GM21515 (cell line): ENCODE measurements around the gene TCEA3.
"Not testable (repeated sequence)": the region's sequence is repeated elsewhere in the genome, so short reads cannot be mapped to it uniquely, and the experiment has no call there.

ENCODE experiments used
- ATAC-seq: cut with Tn5 transposase; IDR thresholded peaks from one replicate; pipeline ENCODE4 v1.9.1; 2021; ENCODE audit not compliant: unreplicated experiment

The TCEA3 gene

GRCh38 chr1:23395154-23395724, 29.3 kb downstream of the TCEA3 start:
- no peak for ATAC-seq

- ATAC-seq = no peak
These were observed 29.9 kb downstream of the TCEA3 start for GRCh38 chr1:23394684-23395083.

- no peak for ATAC-seq
These were observed 30.4 kb downstream of the TCEA3 start for GRCh38 chr1:23394181-23394580.

GRCh38 chr1:23393706-23394105, 30.8 kb downstream of the TCEA3 start:
- ATAC-seq = no peak

- ATAC-seq = no peak
These were observed 32.3 kb downstream of the TCEA3 start for GRCh38 chr1:23392125-23392855.

GRCh38 chr1:23389837-23390321, 34.7 kb downstream of the TCEA3 start:
- no peak for ATAC-seq

GRCh38 chr1:23387494-23387893, 37.1 kb downstream of the TCEA3 start:
- ATAC-seq = no peak

- no peak for ATAC-seq
These were observed 39.4 kb downstream of the TCEA3 start for GRCh38 chr1:23385119-23385621.

- ATAC-seq = no peak
These were observed 40.1 kb downstream of the TCEA3 start for GRCh38 chr1:23384312-23385058.

GRCh38 chr1:23383577-23384311, 40.8 kb downstream of the TCEA3 start:
- no peak for ATAC-seq

GRCh38 chr1:23381233-23381885, 43.2 kb downstream of the TCEA3 start:
- no peak for ATAC-seq

GRCh38 chr1:23380719-23381118, 43.8 kb downstream of the TCEA3 start:
- ATAC-seq = no peak

- ATAC-seq = not testable (repeated sequence)
These were observed 44.3 kb downstream of the TCEA3 start for GRCh38 chr1:23380236-23380635.

GRCh38 chr1:23376890-23377811, 47.4 kb downstream of the TCEA3 start:
- no peak for ATAC-seq

- ATAC-seq = not testable (repeated sequence)
These were observed 50.3 kb downstream of the TCEA3 start for GRCh38 chr1:23374079-23374735.

GRCh38 chr1:23371987-23372880, 52.3 kb downstream of the TCEA3 start:
- ATAC-seq = no peak

GRCh38 chr1:23370709-23371584, 53.6 kb downstream of the TCEA3 start:
- ATAC-seq = no peak
